H1 (cell line): ENCODE data around the gene DXO. TPM values are rescaled to one million over a fixed set of nuclear protein-coding genes. Genes with fewer than 3 reads are reported as not detected.

Experiments
- EP300 ChIP-seq, 2 experiments: IDR thresholded peaks; 1 replicate in 1 of 2; 2 replicates in 1 of 2; pipeline ENCODE4 v1.6.1; 2011 to 2012; ENCODE audit warnings: low read depth in 2 of 2, low read length in 2 of 2, mild to moderate bottlenecking in 2 of 2, borderline replicate concordance in 1 of 2, inconsistent platforms in 1 of 2, moderate library complexity in 1 of 2
- FOSL1 ChIP-seq: IDR thresholded peaks from 2 replicates; pipeline ENCODE4 v1.6.1; 2011; ENCODE audit warnings: mild to moderate bottlenecking, low read depth, low read length, moderate library complexity; ENCODE audit not compliant: insufficient read depth
- TBP ChIP-seq: IDR thresholded peaks from 2 replicates; pipeline ENCODE4 v1.6.1; 2011; ENCODE audit warnings: low read depth, low read length, improper control_type of control experiment
- ZNF274 ChIP-seq: IDR thresholded peaks from 2 replicates; pipeline ENCODE4 v1.7.0; 2012; ENCODE audit warnings: low read length, borderline replicate concordance; ENCODE audit errors: extremely low read depth
- polyA plus RNA-seq, 7 experiments: library from polyadenylated mRNA; depleted of rRNA in 3 of 7; stranded (reverse) in 5 of 7; unstranded in 2 of 7; fragments of >200 nt in 5 of 7; fragments of 200-250 nt in 2 of 7; gene quantifications; 1 replicate in 5 of 7; 2 replicates in 1 of 7; 4 replicates in 1 of 7; pipeline versions ENCODE4 v1.2.1 to v1.2.3, GENCODE V29; 2011 to 2013; ENCODE audit warnings: missing spikeins in 2 of 7, mixed read lengths in 2 of 7
- total RNA-seq: library from RNA; stranded (reverse); fragmentation: NEBNext Ultra II Directional; extraction: Animal tissue kit (Norgen Biotek cat#: 25700); gene quantifications from 2 replicates; pipeline ENCODE4 v1.2.1, GENCODE V29; 2021
- TF ChIP-seq, protein P1 (sequence below): IDR thresholded peaks from 2 replicates; pipeline ENCODE4 v1.6.1; 2011; ENCODE audit warnings: low read length, improper control_type of control experiment

The DXO gene
- total and polyA plus RNA-seq, 2 of the 8 experiments (the other 6 are each of a cell fraction or from before 2014, with no cell fraction given) = 14.7 to 23.9 TPM

- TF ChIP-seq, protein P1, sequence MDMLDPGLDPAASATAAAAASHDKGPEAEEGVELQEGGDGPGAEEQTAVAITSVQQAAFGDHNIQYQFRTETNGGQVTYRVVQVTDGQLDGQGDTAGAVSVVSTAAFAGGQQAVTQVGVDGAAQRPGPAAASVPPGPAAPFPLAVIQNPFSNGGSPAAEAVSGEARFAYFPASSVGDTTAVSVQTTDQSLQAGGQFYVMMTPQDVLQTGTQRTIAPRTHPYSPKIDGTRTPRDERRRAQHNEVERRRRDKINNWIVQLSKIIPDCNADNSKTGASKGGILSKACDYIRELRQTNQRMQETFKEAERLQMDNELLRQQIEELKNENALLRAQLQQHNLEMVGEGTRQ = no peak
- TF ChIP-seq EP300 (IDR thresholded peaks at IDR 0.05; ENCODE audit: borderline replicate concordance in 1 of 2, low read depth in 2 of 2, low read length in 2 of 2) = no peak
- no peak for TF ChIP-seq FOSL1
- TF ChIP-seq ZNF274 = no peak
- TF ChIP-seq TBP = no peak
These were observed 24.1 kb downstream of the DXO start (continued) for GRCh38 chr6:31947864-31948263.
